CD4-positive, CD25-positive, alpha-beta regulatory T cell (primary cell): ENCODE results near the gene RPL18. TPM values are rescaled to one million over a fixed set of nuclear protein-coding genes. Genes with fewer than 3 reads are reported as not detected.

Experiments used
- ATAC-seq, 2 donors: fragments of 150-1000 bp; cut with Tn5 transposase; one replicate each; pipeline ENCODE4 v1.10.0; 2021; ENCODE audit warnings: low read depth in 2 of 2, moderate number of reproducible peaks in 2 of 2, moderate library complexity in 1 of 2
- DNase-seq, 3 donors: peaks; one replicate each; pipeline versions ENCODE4 v3.0.0 to v3.0.0-alpha.2; 2012 to 2022; ENCODE audit warnings: mixed read lengths in 1 of 3
- H3K27ac ChIP-seq: one replicate; pipeline ENCODE4 v1.7.0; 2013; ENCODE audit warnings: mild to moderate bottlenecking, low read length; ENCODE audit not compliant: insufficient read depth, poor library complexity, severe bottlenecking
- H3K27me3 ChIP-seq: one replicate; pipeline ENCODE4 v1.7.0; 2013; ENCODE audit warnings: low read length; ENCODE audit not compliant: control insufficient read depth, insufficient read depth
- H3K36me3 ChIP-seq: one replicate; pipeline ENCODE4 v1.7.0; 2013; ENCODE audit warnings: mild to moderate bottlenecking, low read length, moderate library complexity; ENCODE audit not compliant: control insufficient read depth, insufficient read depth
- H3K4me1 ChIP-seq: 2 replicates; pipeline ENCODE4 v1.7.0; 2013; ENCODE audit warnings: mild to moderate bottlenecking, low read length; ENCODE audit not compliant: insufficient read depth, control insufficient read depth, poor library complexity, severe bottlenecking
- H3K4me3 ChIP-seq: one replicate; pipeline ENCODE4 v1.7.0; 2013; ENCODE audit warnings: low read depth, mild to moderate bottlenecking, low read length, moderate library complexity
- H3K9me3 ChIP-seq, 2 experiments: 1 replicate in 1 of 2; 2 replicates in 1 of 2; pipeline ENCODE4 v1.7.0; 2013; ENCODE audit warnings: low read length in 2 of 2, mild to moderate bottlenecking in 1 of 2, moderate library complexity in 1 of 2; ENCODE audit not compliant: control insufficient read depth in 2 of 2
- H3K27ac Mint-ChIP-seq, 3 donors: one replicate each; pipeline ENCODE4 v1.8.0; 2020 to 2022; ENCODE audit warnings: mild to moderate bottlenecking in 3 of 3, mixed read lengths in 3 of 3, moderate library complexity in 2 of 3
- H3K27me3 Mint-ChIP-seq: one replicate; pipeline ENCODE4 v1.8.0; 2022; ENCODE audit warnings: mild to moderate bottlenecking, mixed read lengths
- H3K36me3 Mint-ChIP-seq: one replicate; pipeline ENCODE4 v1.8.0; 2020; ENCODE audit warnings: mixed read lengths
- H3K4me1 Mint-ChIP-seq, 4 donors: one replicate each; pipeline ENCODE4 v1.8.0; 2020 to 2022; ENCODE audit warnings: mixed read lengths in 4 of 4, mild to moderate bottlenecking in 1 of 4
- H3K4me3 Mint-ChIP-seq, 4 donors: one replicate each; pipeline ENCODE4 v1.8.0; 2020 to 2022; ENCODE audit warnings: mild to moderate bottlenecking in 4 of 4, mixed read lengths in 4 of 4, moderate library complexity in 3 of 4
- H3K9me3 Mint-ChIP-seq, 7 donors: one replicate each; pipeline ENCODE4 v1.8.0; 2020 to 2022; ENCODE audit warnings: mixed read lengths in 7 of 7, mild to moderate bottlenecking in 3 of 7, moderate library complexity in 2 of 7
- polyA plus RNA-seq, 4 donors: library from polyadenylated mRNA; unstranded; fragments of 300-500 nt; fragmentation: Illumina TruSeq; gene quantifications; one replicate each; pipeline ENCODE4 v1.2.3, GENCODE V29; 2021
- total RNA-seq: library from RNA; stranded (reverse); gene quantifications from one replicate; pipeline ENCODE4 v1.2.3, GENCODE V29; 2022

The RPL18 gene
- total and polyA plus RNA-seq, 5 donors from 2014 or later: 1,618 to 2,428 (median 1,903) TPM

- peaks cover 17% of the 10 kb centered on the region for H3K36me3 Mint-ChIP-seq
- DNase-seq (no peak), ATAC-seq (no peak)
- H3K4me1 Mint-ChIP-seq: peaks cover 4 to 43% (median 23%) of the 10 kb centered on the region in 4 donors
- Histone ChIP-seq H3K9me3 (no peaks in the 10 kb centered on the region), H3K36me3 (peaks cover 27% of the 10 kb centered on the region), H3K27me3 (no peaks in the 10 kb centered on the region), H3K4me1 (peaks cover 29% of the 10 kb centered on the region), H3K4me3 (no peak within 1 kb of the TSS), H3K27ac (no peak within 1 kb of the TSS)
- H3K9me3 Mint-ChIP-seq: no peaks in the 10 kb centered on the region
- peak within 1 kb of the TSS in 2 of 3 donors; percentile 36 to 67 for H3K27ac Mint-ChIP-seq
- no peaks in the 10 kb centered on the region for H3K27me3 Mint-ChIP-seq
- peak within 1 kb of the TSS in 2 of 4 donors; percentile 28 to 100 for H3K4me3 Mint-ChIP-seq
Measured at GRCh38 chr19:48614436-48615230, 4.3 kb downstream of the RPL18 start, which contains the start of gene FAM83E. Gene FAM83E (minus strand): TSS chr19:48615076. CDS start chr19:48613372, 1,704 bp downstream.

- H3K4me1 ChIP-seq: peaks cover 28% of the 10 kb centered on the region
- Mint-ChIP-seq H3K36me3 (peaks cover 17% of the 10 kb centered on the region), H3K4me3 (peak overlapping the region in 1 of 4 donors; percentile 65), H3K9me3 (no peaks in the 10 kb centered on the region), H3K27ac (peak overlapping the region in 2 of 3 donors; percentile 36 to 67), H3K27me3 (no peaks in the 10 kb centered on the region), H3K4me1 (peaks cover under 1 to 36% (median 18%) of the 10 kb centered on the region in 4 donors)
- no peak overlapping the region for H3K4me3 ChIP-seq
- ATAC-seq: no peak
- DNase-seq: no peak
- H3K9me3 ChIP-seq: no peaks in the 10 kb centered on the region
- no peaks in the 10 kb centered on the region for H3K27me3 ChIP-seq
- H3K27ac ChIP-seq: no peak overlapping the region
- peaks cover 27% of the 10 kb centered on the region for H3K36me3 ChIP-seq
Measured at GRCh38 chr19:48613852-48614435, 5.0 kb downstream of the RPL18 start.

GRCh38 chr19:48613024-48613851, 5.7 kb downstream of the RPL18 start:
- Histone ChIP-seq H3K4me3 (no peak overlapping the region), H3K4me1 (peaks cover 30% of the 10 kb centered on the region), H3K9me3 (no peaks in the 10 kb centered on the region), H3K27me3 (no peaks in the 10 kb centered on the region), H3K36me3 (peaks cover 27% of the 10 kb centered on the region), H3K27ac (no peak overlapping the region)
- DNase-seq: no peak
- H3K4me1 Mint-ChIP-seq: peaks cover 0 to 29% (median 19%) of the 10 kb centered on the region in 4 donors
- H3K27me3 Mint-ChIP-seq: no peaks in the 10 kb centered on the region
- no peaks in the 10 kb centered on the region for H3K9me3 Mint-ChIP-seq
- peaks cover 17% of the 10 kb centered on the region for H3K36me3 Mint-ChIP-seq
- ATAC-seq: no peak
- H3K4me3 Mint-ChIP-seq: peak overlapping the region in 1 of 4 donors; percentile 41
- peak overlapping the region in 1 of 3 donors; percentile 36 for H3K27ac Mint-ChIP-seq

- Histone ChIP-seq H3K4me1 (peaks cover 16% of the 10 kb centered on the region), H3K9me3 (no peaks in the 10 kb centered on the region), H3K27me3 (no peaks in the 10 kb centered on the region), H3K4me3 (no peak overlapping the region), H3K36me3 (peaks cover 19% of the 10 kb centered on the region), H3K27ac (no peak overlapping the region)
- DNase-seq (no peak), ATAC-seq (no peak)
- H3K36me3 Mint-ChIP-seq: peaks cover 17% of the 10 kb centered on the region
- no peaks in the 10 kb centered on the region for H3K9me3 Mint-ChIP-seq
- H3K4me3 Mint-ChIP-seq: no peak overlapping the region
- H3K27ac Mint-ChIP-seq: no peak overlapping the region
- H3K4me1 Mint-ChIP-seq: peaks cover 0 to 15% (median 12%) of the 10 kb centered on the region in 4 donors
- H3K27me3 Mint-ChIP-seq: no peaks in the 10 kb centered on the region
Measured at GRCh38 chr19:48611872-48612271, 7.1 kb downstream of the RPL18 start.

GRCh38 chr19:48609571-48610108, 9.3 kb downstream of the RPL18 start:
- Histone ChIP-seq H3K36me3 (no peaks in the 10 kb centered on the region), H3K27ac (no peak overlapping the region), H3K27me3 (no peaks in the 10 kb centered on the region), H3K4me1 (peaks cover 7% of the 10 kb centered on the region), H3K9me3 (no peaks in the 10 kb centered on the region), H3K4me3 (no peak overlapping the region)
- Mint-ChIP-seq H3K36me3 (peaks cover 10% of the 10 kb centered on the region), H3K9me3 (no peaks in the 10 kb centered on the region), H3K4me3 (no peak overlapping the region), H3K4me1 (peaks cover 0 to 8% (median 4%) of the 10 kb centered on the region in 4 donors), H3K27me3 (no peaks in the 10 kb centered on the region), H3K27ac (no peak overlapping the region)
- DNase-seq (no peak), ATAC-seq (no peak)

- Mint-ChIP-seq H3K9me3 (no peaks in the 10 kb centered on the region), H3K36me3 (peaks cover 4% of the 10 kb centered on the region), H3K27me3 (no peaks in the 10 kb centered on the region), H3K4me1 (peaks cover 0 to 5% (median 3%) of the 10 kb centered on the region in 4 donors), H3K4me3 (peak overlapping the region in 1 of 4 donors; percentile 75), H3K27ac (no peak overlapping the region)
- Histone ChIP-seq H3K27me3 (no peaks in the 10 kb centered on the region), H3K36me3 (no peaks in the 10 kb centered on the region), H3K9me3 (no peaks in the 10 kb centered on the region), H3K27ac (no peak overlapping the region), H3K4me3 (peak overlapping the region; percentile 48), H3K4me1 (peaks cover 7% of the 10 kb centered on the region)
- peak; percentile 71 to 87 for ATAC-seq
- DNase-seq: peak; percentile 35 to 72 (median 62)
Measured at GRCh38 chr19:48608798-48609263, 10.1 kb downstream of the RPL18 start.

- H3K4me1 Mint-ChIP-seq: peaks cover 0 to 5% (median 2%) of the 10 kb centered on the region in 4 donors
- H3K4me3 Mint-ChIP-seq: no peak overlapping the region
- DNase-seq (no peak), ATAC-seq (no peak)
- H3K4me3 ChIP-seq: no peak overlapping the region
- no peaks in the 10 kb centered on the region for H3K36me3 ChIP-seq
- H3K9me3 Mint-ChIP-seq: no peaks in the 10 kb centered on the region
- no peaks in the 10 kb centered on the region for H3K36me3 Mint-ChIP-seq
- H3K9me3 ChIP-seq: no peaks in the 10 kb centered on the region
- H3K27me3 ChIP-seq: no peaks in the 10 kb centered on the region
- H3K4me1 ChIP-seq: peaks cover 7% of the 10 kb centered on the region
- no peak overlapping the region for H3K27ac Mint-ChIP-seq
- no peaks in the 10 kb centered on the region for H3K27me3 Mint-ChIP-seq
- no peak overlapping the region for H3K27ac ChIP-seq
Measured at GRCh38 chr19:48607359-48607755, 11.6 kb downstream of the RPL18 start.
